Adrenal gland (tissue), 12 donors: Measurements from ENCODE around the gene MVB12A. TPM values are rescaled to one million over a fixed set of nuclear protein-coding genes. Genes with fewer than 3 reads are reported as not detected.

Source experiments
- DNase-seq, 7 donors: peaks; one replicate each; pipeline ENCODE4 v3.0.0-alpha.2; 2019 to 2020
- H3K27ac ChIP-seq, 5 donors: fragments of 200-600 bp; sonication (generic) in 4 of 5; 1 replicate in 3 of 5; 2 replicates in 2 of 5; pipeline versions ENCODE4 v1.5.1 to v1.8.0; 2016 to 2020; ENCODE audit warnings: mild to moderate bottlenecking in 1 of 5
- H3K27me3 ChIP-seq: fragments of 200-600 bp; 2 replicates; pipeline ENCODE4 v1.8.0; 2021
- H3K36me3 ChIP-seq, 2 donors: fragments of 200-600 bp; replicated peaks in 1 of 2; 1 replicate in 1 of 2; 2 replicates in 1 of 2; pipeline versions ENCODE4 v1.5.1 to v1.8.0; 2018 to 2022
- H3K4me1 ChIP-seq, 2 donors: fragments of 200-600 bp; replicated peaks in 1 of 2; 1 replicate in 1 of 2; 2 replicates in 1 of 2; pipeline versions ENCODE4 v1.5.1 to v1.8.0; 2018 to 2021
- H3K4me3 ChIP-seq, 4 donors: fragments of 200-600 bp; sonication (generic) in 3 of 4; one replicate each; pipeline ENCODE4 v1.5.1; 2016 to 2018
- H3K9me3 ChIP-seq, 3 donors: fragments of 200-600 bp; sonication (generic) in 1 of 3; replicated peaks in 1 of 3; 1 replicate in 2 of 3; 2 replicates in 1 of 3; pipeline versions ENCODE4 v1.5.1 to v1.8.0; 2016 to 2021
- POLR2A ChIP-seq, 2 donors: fragments of 450-650 bp; IDR thresholded peaks; one replicate each; pipeline ENCODE4 v1.6.1; 2017; ENCODE audit warnings: antibody characterized with exemption in 2 of 2, mild to moderate bottlenecking in 2 of 2, moderate library complexity in 1 of 2
- WGBS, 4 donors: extraction: QIAGEN DNeasy Blood & Tissue Kit in 2 of 4; methylation state at CpG; one replicate each; pipeline versions ENCODE4 v1.1.5 to v1.1.7; 2013 to 2017; 5-methylcytosine and 5-hydroxymethylcytosine counted together
- intact Hi-C, 2 donors: fragments of 100-400 bp; cut with DNase I; formaldehyde crosslinking; loops; one replicate each; pipeline versions ENCODE4 v1.14.1 to v1.15.0; 2022 to 2023
- polyA plus RNA-seq, 3 donors: library from polyadenylated mRNA; stranded (reverse); fragments of 200-250 nt in 2 of 3; fragments of 350-450 nt in 1 of 3; fragmentation: Illumina TruSeq in 1 of 3; extraction: RNeasy Lipid Tissue Mini Kit (QIAGEN cat#74804) in 1 of 3; gene quantifications; one replicate each; pipeline ENCODE4 v1.2.3, GENCODE V29; 2013 to 2014
- total RNA-seq, 9 donors: library from RNA; depleted of rRNA in 4 of 9; stranded (reverse); fragments of >200 nt in 4 of 9; fragments of 120-200 nt in 1 of 9; fragmentation: NEBNext Ultra II Directional in 1 of 9; extraction: Animal tissue kit (Norgen Biotek cat#: 25700) in 1 of 9; gene quantifications; one replicate each; pipeline versions ENCODE4 v1.1.0 to v1.2.4, GENCODE V29; 2013 to 2023
- TF ChIP-seq, protein P1 (sequence below), 6 experiments: fragments of 450-650 bp in 4 of 6; fragments of 200-600 bp in 2 of 6; sonication (generic) in 1 of 6; IDR thresholded peaks; 1 replicate in 5 of 6; 2 replicates in 1 of 6; pipeline versions ENCODE4 v1.5.1 to v1.8.0; 2016 to 2021; ENCODE audit warnings: antibody characterized with exemption in 6 of 6, mild to moderate bottlenecking in 2 of 6, moderate library complexity in 1 of 6
- donor health status: healthy with polysubstance abuse.
- donor health status: Bipolar disorder and iron deficiency.
- donor health status: DM: yes; HTN: yes; CAD: no.
- donor health status: DM: no; HTN: no; CAD: no.
- donor health status: DM: no; HTN: no; CAD: no.
- donor health status: DM: yes; HTN: yes; CAD: no.

Gene MVB12A
- total and polyA plus RNA-seq, 12 donors = 17.4 to 162 (median 105) TPM

GRCh38 chr19:17405250-17406045 is 14.4 kb upstream of the MVB12A start, which contains the start of gene BST2:
Gene BST2, minus strand, starts transcription at chr19:17405630. Its CDS starts 55 bp downstream, at chr19:17405575.
- TF ChIP-seq, protein P1, sequence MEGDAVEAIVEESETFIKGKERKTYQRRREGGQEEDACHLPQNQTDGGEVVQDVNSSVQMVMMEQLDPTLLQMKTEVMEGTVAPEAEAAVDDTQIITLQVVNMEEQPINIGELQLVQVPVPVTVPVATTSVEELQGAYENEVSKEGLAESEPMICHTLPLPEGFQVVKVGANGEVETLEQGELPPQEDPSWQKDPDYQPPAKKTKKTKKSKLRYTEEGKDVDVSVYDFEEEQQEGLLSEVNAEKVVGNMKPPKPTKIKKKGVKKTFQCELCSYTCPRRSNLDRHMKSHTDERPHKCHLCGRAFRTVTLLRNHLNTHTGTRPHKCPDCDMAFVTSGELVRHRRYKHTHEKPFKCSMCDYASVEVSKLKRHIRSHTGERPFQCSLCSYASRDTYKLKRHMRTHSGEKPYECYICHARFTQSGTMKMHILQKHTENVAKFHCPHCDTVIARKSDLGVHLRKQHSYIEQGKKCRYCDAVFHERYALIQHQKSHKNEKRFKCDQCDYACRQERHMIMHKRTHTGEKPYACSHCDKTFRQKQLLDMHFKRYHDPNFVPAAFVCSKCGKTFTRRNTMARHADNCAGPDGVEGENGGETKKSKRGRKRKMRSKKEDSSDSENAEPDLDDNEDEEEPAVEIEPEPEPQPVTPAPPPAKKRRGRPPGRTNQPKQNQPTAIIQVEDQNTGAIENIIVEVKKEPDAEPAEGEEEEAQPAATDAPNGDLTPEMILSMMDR (IDR thresholded peaks at IDR 0.05) = no peak
- peak in 1 of 2 donors; percentile 76 for TF ChIP-seq POLR2A (IDR thresholded peaks at IDR 0.05)
- H3K36me3 ChIP-seq = peaks cover 0 to 22% of the 10 kb centered on the region in 2 donors
- no peaks in the 10 kb centered on the region for H3K9me3 ChIP-seq
- peak; percentile 77 to 94 (median 89) for DNase-seq
- H3K4me1 ChIP-seq = peaks cover 41 to 49% of the 10 kb centered on the region in 2 donors
- intact Hi-C loops = no loop called here
- no peaks in the 10 kb centered on the region for H3K27me3 ChIP-seq
- H3K27ac ChIP-seq = peak within 1 kb of the TSS; percentile 77 to 93 (median 86)
- WGBS, 4 donors = 8 to 15% (median 10%) methylated on average over 16 to 18 of the region's 18 CpGs
- peak within 1 kb of the TSS; percentile 9 to 72 (median 30) for H3K4me3 ChIP-seq

- Histone ChIP-seq H3K4me3 (peak overlapping the region in 2 of 4 donors; percentile 7 to 72), H3K27me3 (no peaks in the 10 kb centered on the region), H3K4me1 (peaks cover 41 to 49% of the 10 kb centered on the region in 2 donors), H3K27ac (peak overlapping the region; percentile 77 to 93 (median 86)), H3K9me3 (no peaks in the 10 kb centered on the region), H3K36me3 (peaks cover 0 to 15% of the 10 kb centered on the region in 2 donors)
- TF ChIP-seq POLR2A (IDR thresholded peaks at IDR 0.05) = no peak
- TF ChIP-seq, protein P1 (IDR thresholded peaks at IDR 0.05) = no peak
- WGBS, 4 donors = 47 to 70% (median 52%) methylated on average over 9 to 10 of the region's 10 CpGs
- DNase-seq = peak in 2 of 7 donors; percentile 42 to 53
- intact Hi-C loops = no loop called here
These were observed 13.6 kb upstream of the MVB12A start for GRCh38 chr19:17406046-17406886.

GRCh38 chr19:17406887-17407196 is 13.0 kb upstream of the MVB12A start:
- peaks cover 0 to 9% of the 10 kb centered on the region in 2 donors for H3K36me3 ChIP-seq
- 3 to 25% (median 15%) methylated on average over 2 of the region's 2 CpGs for WGBS, 4 donors
- intact Hi-C loops = no loop called here
- H3K27ac ChIP-seq = peak overlapping the region; percentile 77 to 93 (median 86)
- TF ChIP-seq, protein P1 (IDR thresholded peaks at IDR 0.05) = no peak
- no peak for TF ChIP-seq POLR2A (IDR thresholded peaks at IDR 0.05)
- H3K4me3 ChIP-seq = peak overlapping the region in 1 of 4 donors; percentile 72
- peaks cover 41 to 49% of the 10 kb centered on the region in 2 donors for H3K4me1 ChIP-seq
- no peaks in the 10 kb centered on the region for H3K27me3 ChIP-seq
- DNase-seq = no peak
- no peaks in the 10 kb centered on the region for H3K9me3 ChIP-seq

DNA sequence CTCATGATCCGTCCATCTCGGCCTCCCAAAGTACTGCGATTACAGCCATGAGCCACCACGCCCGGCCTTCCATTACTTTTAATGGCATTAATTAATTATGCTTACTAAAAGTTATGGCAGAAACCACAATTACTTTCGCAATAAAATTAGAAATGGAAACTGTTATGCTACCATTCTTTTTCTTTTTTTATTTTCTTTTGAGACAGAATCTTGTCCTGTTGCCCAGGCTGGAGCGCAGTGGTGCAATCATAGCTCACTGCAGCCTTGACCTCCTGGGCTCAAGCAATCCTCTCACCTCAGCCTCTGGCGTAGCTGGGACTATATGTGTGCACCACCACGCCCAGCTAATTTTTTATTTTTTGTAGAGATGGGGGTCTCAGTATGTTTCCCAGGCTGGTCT is 9.9 kb upstream of the MVB12A start:
- intact Hi-C loops = no loop called here
- H3K9me3 ChIP-seq = no peaks in the 10 kb centered on the region
- 25 to 42% (median 32%) methylated on average over 9 of the region's 9 CpGs for WGBS, 4 donors
- H3K27ac ChIP-seq = peak overlapping the region; percentile 14 to 83 (median 64)
- peak; percentile 69 to 92 (median 88) for DNase-seq
- TF ChIP-seq POLR2A (IDR thresholded peaks at IDR 0.05) = no peak
- TF ChIP-seq, protein P1 (IDR thresholded peaks at IDR 0.05) = no peak
- H3K4me1 ChIP-seq = peaks cover 26 to 43% of the 10 kb centered on the region in 2 donors
- peaks cover 0 to 5% of the 10 kb centered on the region in 2 donors for H3K36me3 ChIP-seq
- no peaks in the 10 kb centered on the region for H3K27me3 ChIP-seq
- no peak overlapping the region for H3K4me3 ChIP-seq
